Right forelimb (tissue), 1 donor: Measurements from ENCODE around the gene MSGN1.

Source experiments
- DNase-seq: peaks from one replicate; pipeline ENCODE4 v3.0.0-alpha.2; 2018

MSGN1 gene

DNA sequence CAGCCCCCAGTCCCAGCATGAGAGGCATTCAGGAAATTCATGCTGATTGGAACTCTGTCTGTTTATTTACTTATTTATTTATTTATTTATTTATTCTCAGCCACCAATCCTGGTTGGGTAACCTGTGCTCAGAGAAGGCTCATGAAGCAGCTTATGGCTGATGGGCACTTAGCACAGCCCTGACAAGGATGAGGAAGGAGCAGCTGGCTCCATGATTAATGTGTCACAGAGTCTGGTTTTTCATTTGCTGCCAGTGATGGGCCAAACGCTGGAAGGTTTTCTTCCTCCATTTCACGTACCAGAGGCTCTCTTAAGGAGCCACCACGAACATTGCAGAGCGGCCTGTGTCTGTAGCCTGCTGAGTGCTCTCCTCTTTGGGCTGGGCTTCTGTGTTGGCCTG, 33.9 kb downstream of the MSGN1 start:
- DNase-seq: no peak

DNA sequence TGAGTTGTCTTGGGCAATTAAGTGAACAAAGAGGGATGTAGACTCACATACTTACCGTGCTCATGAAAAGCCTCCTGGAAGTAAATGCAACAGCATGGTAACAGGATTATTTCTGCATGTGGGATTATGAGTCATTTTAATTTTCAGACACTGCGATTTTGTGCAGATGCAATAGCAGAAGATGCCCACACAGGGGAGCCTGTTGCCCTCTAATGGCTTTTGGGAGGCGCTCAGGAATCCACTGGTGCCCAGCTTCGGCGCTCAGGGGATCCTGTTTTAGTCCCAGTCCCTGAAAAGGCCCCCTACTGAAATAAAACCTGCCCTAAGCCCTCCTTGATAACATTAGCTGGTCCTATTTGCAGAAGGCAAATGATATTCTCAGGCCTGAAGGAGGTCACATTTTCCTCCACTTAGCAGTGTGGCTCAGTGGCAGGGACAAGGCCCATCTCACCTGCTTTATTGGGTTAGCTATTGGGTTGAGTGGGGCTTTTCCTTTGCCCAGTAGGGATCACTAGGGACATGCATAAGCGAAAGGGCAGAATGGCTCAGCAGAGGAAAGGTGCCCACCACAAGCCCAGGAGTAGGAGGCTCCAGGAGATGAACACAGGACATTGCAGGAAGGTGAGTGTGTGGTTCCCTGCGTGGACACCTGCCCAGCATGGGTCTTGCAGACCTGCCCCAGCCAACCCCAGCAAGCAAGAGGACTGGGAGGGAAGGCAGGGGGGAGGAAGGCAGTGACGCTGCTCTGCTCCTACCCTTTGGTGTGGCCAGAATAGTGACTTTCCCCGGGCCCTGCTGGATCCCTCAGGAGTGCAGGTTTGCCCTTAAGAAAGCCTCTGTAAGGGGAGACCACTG, 35.7 kb downstream of the MSGN1 start:
- DNase-seq: peak; percentile 73

DNA sequence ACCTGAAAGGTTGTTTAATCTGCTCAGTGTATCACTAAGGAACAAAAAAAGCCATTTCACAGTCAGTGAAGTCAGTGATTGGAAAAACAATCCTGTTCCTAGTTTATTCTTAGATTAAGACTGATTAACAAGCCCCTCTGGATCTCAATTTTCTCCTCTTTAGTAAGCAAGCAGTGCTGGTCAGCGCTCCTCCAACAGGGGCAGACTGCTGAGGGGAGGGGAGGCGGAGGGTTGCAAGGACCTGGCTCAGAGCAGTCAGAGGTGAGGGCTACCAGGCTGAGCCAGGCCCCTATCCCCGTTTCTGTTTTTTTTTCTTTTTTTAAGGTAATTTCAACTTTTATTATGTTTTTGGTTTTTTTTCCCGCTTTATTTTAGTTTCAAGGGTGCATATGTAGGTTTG, 37.5 kb downstream of the MSGN1 start:
- DNase-seq: no peak

DNA sequence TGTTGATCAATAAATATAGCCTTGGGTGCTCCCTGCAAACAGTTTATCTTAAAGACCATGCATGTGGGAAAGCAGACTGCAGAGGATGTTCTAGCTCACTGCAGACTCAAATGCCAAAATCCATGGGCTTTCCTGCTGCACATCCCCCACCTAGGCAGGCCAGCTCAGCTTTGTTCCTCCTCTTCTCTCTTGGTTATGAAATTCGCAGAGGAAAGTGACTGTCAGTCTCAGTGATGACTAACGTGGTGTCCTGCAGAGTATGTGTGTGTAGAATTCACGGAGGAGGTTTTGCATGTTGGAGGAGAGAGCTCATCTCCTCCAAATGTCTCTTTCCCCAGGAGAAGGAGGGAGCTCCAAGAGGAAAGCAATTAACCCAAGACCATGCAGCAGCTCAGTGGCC, 40.8 kb downstream of the MSGN1 start:
- no peak for DNase-seq

DNA sequence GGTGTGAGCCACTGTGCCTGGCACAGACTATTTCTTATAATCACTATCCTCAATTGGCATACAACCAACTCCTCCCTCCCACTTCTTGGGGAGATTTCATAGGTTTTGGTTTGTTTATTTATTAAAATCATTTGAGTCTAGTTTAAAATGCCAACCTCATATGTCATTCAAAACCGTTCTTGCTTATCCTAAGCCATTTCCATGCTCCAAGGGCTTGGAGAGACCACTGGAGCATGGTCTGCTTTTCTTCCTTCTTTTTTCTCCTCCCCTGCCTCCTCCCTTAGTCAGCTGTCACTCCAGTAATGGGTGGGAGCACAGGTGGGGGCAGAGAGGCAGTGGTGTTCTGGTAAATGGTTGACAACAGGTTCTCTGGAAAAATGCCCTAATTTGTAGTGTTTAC, 41.8 kb downstream of the MSGN1 start:
- no peak for DNase-seq

DNA sequence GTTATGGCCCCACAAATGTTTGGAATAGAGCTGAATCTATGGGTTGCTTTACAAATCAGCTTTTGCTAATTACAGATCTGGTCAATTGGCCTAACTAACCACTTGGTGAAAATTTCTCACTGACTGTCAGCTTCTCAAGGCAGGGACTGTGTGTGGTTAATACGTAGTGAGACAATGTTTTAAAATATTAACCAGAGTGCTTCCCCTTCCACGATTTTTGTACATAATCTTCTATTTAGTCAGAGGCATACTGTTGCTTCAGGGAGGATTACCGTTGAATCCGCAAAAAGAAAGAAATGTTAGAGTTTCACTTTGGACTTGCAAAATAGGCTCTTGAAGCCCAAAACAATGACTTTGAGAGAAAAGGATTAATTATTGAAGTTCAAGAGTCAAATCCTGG, 47.3 kb downstream of the MSGN1 start:
- DNase-seq: no peak

DNA sequence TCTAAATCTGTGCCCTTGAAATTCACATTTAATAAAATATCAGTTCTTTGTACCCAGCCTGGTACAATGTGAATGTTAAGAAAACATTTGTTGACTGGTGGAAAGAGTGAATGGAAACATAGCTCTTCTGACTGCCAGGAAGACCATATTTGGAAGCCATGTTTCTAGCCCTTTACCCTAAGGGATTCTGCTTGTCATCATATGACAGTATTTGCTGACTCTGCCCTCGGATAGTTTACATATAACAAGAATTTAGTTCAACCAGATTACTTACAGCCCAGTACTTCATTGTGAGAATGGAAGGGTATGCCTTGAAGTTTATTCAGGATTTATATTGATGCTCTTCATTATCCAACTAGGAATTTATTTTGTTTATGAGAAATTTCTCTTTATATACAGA, 48.4 kb downstream of the MSGN1 start:
- DNase-seq: no peak

DNA sequence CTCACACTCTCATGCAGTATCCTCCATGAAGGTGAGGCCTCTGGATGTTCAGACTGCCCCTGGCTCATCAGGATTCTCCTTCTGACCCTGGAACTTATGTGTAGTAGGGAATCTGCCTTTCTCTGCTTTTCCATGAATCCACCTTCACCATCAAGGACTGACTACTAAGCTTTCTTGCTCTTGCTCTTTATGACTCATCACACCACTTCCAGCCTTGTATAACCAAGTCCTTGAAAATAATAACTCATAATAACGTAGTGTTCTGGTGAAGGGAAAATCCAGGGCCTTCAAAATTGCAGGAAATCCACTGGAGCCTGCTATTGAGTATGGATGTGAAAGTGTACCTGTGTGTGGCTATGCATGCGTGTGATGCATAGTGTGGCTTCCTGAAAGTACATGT, 50.9 kb downstream of the MSGN1 start:
- no peak for DNase-seq
